Fibroblast of skin of left quadriceps (primary cell): ENCODE results near the gene AGTRAP.

ENCODE experiments used
- DNase-seq, 2 experiments: peaks; one replicate each; pipeline ENCODE4 v3.0.0-alpha.2; 2013; ENCODE audit warnings: low read depth in 2 of 2

Gene AGTRAP

GRCh38 chr1:11706292-11706691, 29.6 kb upstream of the AGTRAP start:
- no peak for DNase-seq

GRCh38 chr1:11707621-11708276, 28.2 kb upstream of the AGTRAP start:
- no peak for DNase-seq

DNA sequence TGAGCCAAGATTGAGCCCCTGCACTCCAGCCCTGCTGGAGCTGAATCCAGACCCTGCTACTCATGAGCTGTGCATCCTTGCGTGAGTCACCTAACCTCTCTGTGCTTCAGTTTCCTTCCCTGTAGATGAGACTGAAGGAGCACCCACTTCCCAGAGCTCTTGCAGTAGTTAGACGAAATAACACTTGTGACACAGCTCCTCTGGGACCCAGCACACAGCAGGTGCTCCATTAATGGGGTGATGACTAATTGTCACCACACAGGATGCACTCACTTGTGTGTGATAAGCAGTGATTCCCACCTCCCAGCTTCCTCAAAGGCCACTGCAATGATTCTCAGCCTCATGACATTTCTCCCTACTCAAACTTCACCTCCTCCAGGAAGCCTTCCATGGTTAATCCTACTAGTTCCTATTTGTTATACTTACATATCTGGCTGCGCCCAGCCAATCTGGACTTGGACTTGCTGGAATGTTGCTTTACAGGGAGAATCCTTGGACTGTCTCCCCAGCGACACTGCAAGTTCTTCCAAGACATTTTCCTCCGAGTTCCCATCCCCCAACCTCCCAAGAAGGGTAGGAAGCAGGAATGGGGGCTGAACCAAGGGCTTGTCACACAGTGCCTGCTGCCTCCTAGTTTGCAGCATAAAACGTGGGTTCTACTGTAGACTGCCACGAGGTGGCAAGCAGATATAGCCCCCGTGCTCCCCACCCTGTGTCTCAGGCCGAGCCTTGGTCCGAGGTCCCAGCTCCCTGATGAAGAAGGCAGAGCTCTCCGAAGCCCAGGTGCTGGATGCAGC, 27.2 kb upstream of the AGTRAP start:
- DNase-seq: no peak

- no peak for DNase-seq
Measured at GRCh38 chr1:11711490-11711889, 24.4 kb upstream of the AGTRAP start.

- DNase-seq: no peak
Measured at GRCh38 chr1:11712285-11712684, 23.7 kb upstream of the AGTRAP start.

DNA sequence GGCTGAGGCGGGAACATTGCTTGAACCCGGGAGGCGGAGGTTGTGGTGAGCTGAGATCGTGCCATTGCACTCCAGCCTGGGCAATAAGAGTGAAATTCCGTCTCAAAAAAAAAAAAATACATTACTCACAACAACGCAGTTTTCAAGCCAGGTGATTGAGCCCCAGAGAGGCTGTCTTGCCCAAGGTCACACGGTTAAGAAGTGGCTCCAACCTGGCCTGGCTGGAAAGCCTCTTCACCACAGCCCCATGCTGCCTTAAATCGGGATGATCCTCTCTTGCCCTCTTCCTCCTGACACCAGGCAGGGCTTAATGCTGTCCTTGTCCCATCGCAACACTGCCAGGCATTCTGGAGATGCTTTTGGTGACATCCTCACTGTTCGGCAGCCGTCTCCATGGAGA, 22.8 kb upstream of the AGTRAP start:
- DNase-seq: no peak

- no peak for DNase-seq
Measured at GRCh38 chr1:11714831-11715575, 20.9 kb upstream of the AGTRAP start.

- DNase-seq: peak in 1 of 2 experiments; percentile 14
Measured at GRCh38 chr1:11719313-11720032, 16.5 kb upstream of the AGTRAP start.

DNA sequence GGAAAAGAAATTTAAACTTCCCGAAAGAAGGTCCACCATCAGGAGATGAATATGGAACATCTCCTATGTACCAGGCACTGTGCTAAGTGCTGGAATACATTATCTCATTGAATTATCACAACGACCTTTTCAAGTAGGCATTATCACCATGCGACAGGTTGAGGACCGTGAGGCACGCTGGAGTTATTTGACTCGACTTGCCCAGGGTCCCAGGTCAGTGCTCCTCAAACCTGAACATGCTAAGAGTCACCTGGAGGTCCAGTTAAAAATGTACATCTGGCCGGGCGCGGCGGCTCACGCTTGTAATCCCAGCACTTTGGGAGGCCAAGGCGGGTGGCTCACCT, 15.9 kb upstream of the AGTRAP start:
- no peak for DNase-seq

- DNase-seq: no peak
Measured at GRCh38 chr1:11720525-11720924, 15.4 kb upstream of the AGTRAP start.

DNA sequence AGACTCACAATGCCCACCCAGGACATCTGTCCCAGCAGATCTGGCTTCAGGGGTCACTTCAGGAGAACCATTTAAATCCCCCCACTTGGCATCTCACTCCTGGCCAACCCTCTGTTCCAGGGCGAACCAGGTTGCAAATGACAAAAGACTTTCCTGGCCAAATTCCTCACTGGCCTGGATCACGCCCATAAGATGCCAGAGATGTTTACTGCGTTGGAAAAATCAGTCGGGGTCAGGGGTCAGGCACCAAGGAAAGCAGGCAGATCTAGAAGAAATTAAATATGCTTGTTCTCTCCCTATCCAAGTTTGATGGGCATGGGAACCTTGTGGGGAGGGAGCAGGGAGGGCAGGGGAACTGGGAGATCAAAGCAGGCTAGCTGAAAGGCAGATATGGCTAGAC, 14.6 kb upstream of the AGTRAP start:
- DNase-seq: no peak

DNA sequence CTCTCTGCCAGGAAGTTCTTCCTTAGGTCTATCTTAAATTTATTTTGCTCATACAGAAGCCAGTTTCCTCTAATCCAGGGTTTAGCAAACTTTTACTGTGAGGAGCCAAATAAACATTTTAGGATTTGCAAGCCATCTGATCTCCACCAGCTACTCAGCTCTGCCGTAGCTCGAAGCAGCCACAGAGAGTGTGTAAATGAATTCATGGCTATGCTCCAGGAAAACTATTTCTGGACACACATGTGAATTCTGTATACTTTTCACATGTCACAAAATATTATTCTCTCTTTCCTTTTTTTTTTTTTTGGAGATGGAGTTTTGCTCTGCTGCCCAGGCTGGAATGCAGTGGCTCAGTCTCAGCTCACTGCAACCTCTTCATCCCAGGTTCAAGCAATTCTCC, 13.4 kb upstream of the AGTRAP start:
- DNase-seq: no peak

DNA sequence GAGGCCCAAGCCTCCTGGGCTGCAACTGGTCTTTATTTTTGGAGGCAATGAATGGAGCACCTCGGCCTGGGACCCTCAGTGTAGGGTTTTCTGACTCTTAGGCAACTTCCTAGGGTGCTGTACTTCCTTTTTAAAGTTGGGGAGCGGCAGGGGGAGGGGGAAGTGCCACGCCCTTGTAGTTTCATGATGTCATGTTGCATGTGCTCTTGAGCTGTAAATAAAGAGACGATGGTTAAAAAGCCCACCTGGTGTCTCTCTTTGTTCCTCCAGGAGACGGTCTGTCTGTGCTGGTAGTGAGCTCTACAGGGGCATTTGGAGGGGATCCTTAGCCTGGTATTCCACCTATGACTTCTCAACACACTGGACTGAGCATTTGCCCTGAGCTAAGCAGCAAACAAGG, 10.3 kb upstream of the AGTRAP start:
- no peak for DNase-seq

- no peak for DNase-seq
Measured at GRCh38 chr1:11727119-11727518, 8.8 kb upstream of the AGTRAP start.

DNA sequence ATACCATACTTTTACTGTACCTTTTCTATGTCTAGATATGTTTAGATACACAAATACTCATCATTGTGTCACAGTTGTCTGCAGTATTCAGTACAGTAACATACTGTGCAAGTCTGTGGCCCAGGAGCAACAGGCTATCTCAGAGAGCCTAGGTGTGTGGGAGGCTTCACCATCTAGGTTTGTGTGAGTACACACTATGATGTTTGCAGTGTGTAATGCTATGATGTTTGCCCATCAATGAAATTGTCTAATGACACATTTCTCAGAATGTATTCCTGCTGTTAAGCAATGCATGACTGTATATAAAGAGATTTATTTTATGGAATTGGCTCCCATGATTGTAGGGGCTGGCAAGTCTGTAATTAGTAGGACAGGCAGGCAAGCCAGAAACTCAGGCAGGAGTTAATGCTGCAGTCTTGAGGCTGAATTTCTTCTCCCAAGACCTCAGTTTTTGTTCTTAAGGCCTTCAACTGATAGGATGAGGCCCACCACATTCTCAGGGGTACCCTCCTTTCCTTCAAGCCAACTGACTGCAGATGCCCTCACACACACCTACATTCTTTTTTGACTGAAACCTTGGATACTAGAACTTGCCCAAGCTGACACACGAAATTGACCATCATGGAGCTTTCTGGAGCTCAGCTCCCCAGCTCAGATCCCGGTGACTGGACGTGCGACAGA, 7.7 kb upstream of the AGTRAP start:
- no peak for DNase-seq

DNA sequence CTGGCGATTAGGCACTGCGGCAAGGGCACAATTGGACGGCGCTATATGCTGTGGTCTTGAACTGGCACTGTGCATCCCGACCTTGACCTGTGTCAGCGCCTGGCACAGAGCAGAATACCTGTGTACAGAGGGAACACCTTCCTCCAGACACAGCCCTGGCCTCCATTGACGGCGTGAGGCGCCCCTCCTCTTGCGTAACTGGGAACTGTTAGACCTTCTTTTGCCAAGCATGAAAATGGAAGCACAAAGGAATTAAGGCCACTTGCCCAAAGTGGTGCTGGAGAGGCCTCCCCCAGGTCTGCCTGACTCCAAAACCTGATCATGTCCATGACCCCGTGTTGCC, 6.8 kb upstream of the AGTRAP start:
- no peak for DNase-seq

GRCh38 chr1:11729498-11730428, 6.2 kb upstream of the AGTRAP start:
- DNase-seq: no peak

DNA sequence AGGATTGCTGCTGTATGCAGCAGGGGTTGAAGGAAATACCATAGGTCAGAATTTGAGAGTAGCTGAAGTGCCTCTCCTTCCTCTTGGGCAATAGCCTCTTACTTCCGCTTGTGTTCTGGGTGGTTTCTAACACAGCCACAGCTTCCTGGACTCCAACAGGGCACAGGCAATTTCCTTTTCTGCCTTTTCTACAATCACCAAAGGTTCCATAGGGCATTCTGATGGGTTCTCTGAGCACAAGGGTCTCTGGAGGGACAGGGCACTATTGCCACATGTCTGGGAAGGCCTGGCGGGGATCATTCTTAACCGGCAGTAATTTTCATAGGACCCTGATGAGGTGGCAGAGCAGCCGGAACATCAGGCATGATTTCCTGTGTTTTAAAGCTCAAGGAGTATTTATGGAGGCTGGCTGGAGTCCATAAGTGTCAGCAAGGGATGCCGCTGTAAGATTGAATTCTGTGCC, 5.5 kb upstream of the AGTRAP start:
- no peak for DNase-seq

- DNase-seq: no peak
Measured at GRCh38 chr1:11731691-11732283, 4.1 kb upstream of the AGTRAP start.

GRCh38 chr1:11733306-11733705, 2.6 kb upstream of the AGTRAP start:
- DNase-seq: no peak
